C4-2B (cell line): ENCODE results near the gene SMAP2.
"Not testable (repeated sequence)": the region's sequence is repeated elsewhere in the genome, so short reads cannot be mapped to it uniquely, and the experiment has no call there.

Experiments
- H3K27ac ChIP-seq: fragments of 450-650 bp; 2 replicates; pipeline ENCODE4 v1.5.1; 2017
- ZFX ChIP-seq: fragments of 450-650 bp; IDR thresholded peaks from 2 replicates; pipeline ENCODE4 v1.6.1; 2017
- TF ChIP-seq, protein P1 (sequence below): fragments of 450-650 bp; conservative IDR thresholded peaks from 2 replicates; pipeline ENCODE4 v1.5.1; 2017; ENCODE audit warnings: mild to moderate bottlenecking

Gene SMAP2

DNA sequence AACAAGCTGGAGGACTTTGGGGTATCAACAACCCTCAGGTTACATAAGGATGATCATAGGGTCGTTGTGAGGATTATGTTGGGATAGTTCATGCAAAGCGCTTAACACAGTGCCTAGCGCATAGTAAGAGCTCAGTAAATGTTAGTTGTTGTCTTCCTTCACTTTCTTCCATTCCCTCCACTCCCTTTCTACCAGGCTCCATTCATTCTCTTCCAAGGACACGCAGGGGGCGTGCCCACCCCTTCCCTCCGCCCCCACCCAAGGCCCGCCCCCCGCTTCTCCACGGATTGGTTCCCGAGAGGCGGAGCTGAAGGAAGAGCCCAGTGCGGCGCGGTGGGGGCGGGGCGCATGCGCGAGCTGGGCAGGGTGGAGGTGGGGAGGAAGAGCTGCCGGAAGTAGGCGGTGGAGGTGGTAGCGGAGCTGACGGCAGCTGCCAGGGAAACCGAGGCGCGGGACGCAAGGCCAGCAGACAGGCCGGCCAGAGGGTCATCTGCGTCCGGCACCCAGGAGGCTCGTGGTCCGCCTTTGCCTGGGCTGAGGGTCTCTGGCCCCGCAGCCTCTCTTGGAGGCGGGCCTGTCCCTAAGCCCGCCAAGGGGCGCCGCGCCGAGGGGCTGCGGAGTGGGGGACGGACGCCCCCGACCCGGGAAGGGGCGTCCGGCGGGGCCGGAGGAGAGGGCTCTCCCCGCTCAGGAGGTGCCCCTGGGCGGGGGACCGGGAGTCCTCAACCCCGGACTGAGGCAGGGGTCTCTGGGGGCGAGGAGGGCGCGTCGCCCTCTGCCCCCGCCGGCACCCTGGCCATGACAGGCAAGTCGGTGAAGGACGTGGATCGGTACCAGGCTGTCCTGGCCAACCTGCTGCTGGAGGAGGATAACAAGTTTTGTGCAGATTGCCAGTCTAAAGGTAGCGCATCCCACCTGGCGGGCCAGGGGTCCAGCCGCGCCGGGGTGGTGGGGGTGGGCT, at the start of gene SMAP2:
Gene SMAP2 (plus strand): TSS at position 405 of the 961 bp plus-strand sequence. CDS start 394 bp downstream, at position 799.
- no peak for TF ChIP-seq ZFX
- TF ChIP-seq, protein P1, sequence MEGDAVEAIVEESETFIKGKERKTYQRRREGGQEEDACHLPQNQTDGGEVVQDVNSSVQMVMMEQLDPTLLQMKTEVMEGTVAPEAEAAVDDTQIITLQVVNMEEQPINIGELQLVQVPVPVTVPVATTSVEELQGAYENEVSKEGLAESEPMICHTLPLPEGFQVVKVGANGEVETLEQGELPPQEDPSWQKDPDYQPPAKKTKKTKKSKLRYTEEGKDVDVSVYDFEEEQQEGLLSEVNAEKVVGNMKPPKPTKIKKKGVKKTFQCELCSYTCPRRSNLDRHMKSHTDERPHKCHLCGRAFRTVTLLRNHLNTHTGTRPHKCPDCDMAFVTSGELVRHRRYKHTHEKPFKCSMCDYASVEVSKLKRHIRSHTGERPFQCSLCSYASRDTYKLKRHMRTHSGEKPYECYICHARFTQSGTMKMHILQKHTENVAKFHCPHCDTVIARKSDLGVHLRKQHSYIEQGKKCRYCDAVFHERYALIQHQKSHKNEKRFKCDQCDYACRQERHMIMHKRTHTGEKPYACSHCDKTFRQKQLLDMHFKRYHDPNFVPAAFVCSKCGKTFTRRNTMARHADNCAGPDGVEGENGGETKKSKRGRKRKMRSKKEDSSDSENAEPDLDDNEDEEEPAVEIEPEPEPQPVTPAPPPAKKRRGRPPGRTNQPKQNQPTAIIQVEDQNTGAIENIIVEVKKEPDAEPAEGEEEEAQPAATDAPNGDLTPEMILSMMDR, result no peak
- peak within 1 kb of the TSS; percentile 98 for H3K27ac ChIP-seq

DNA sequence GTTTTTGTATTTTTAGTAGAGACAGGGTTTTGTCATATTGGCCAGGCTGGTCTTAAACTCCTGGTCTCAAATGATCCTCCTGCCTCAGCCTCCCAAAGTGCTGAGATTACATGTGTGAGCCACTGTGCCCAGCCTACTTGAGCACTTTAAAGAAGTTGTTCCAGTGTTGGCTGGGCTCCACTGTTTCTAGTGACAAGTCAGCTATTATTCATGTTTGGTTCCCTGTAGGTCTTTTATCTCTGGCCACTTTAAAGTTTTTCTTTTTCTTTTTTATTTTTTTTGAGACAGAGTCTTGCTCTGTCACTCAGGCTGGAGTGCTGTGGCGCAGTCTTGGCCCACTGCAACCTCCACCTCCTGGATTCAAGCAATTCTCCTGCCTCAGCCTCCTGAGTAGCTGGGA, 42.1 kb upstream of the SMAP2 start:
- H3K27ac ChIP-seq, result not testable (repeated sequence)

DNA sequence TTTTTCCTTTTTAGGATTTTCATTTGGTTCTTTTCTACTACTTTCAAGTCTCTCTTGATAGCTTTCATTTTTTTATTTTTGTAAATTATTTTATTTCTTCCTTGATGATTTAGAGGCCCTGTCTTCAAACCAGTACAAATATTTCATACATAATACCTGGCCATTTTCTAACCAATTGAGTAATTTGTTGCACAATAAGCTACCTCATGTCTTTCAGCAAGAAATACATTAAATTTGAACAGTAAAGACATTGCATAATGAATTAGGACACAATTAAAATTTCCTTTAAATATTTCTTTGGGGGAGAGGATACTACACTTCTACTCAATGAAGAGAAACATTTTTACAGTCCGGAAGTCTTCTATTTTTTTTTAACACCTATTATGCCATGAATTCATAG, 40.8 kb upstream of the SMAP2 start:
- TF ChIP-seq, protein P1, result no peak
- no peak for TF ChIP-seq ZFX
- no peak overlapping the region for H3K27ac ChIP-seq

DNA sequence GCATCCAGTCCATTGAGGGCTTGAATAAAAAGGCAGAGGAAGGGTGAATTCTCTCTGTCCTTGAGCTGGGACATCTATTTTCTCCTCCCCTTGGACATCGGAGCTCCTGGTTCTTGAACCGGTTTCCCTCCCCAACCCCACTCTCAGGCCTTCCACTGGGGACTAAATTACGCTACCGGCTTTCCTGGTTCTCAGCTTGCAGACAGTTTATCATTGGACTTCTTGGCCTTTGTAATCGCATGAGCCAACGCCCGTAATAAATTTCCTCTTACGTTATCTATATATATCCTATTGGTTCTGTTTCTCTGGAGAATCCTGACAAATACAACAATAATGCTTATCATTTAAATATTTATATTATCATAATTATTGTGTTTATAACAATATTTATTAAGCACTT, 36.1 kb upstream of the SMAP2 start:
- no peak overlapping the region for H3K27ac ChIP-seq
- TF ChIP-seq, protein P1, result no peak
- no peak for TF ChIP-seq ZFX

DNA sequence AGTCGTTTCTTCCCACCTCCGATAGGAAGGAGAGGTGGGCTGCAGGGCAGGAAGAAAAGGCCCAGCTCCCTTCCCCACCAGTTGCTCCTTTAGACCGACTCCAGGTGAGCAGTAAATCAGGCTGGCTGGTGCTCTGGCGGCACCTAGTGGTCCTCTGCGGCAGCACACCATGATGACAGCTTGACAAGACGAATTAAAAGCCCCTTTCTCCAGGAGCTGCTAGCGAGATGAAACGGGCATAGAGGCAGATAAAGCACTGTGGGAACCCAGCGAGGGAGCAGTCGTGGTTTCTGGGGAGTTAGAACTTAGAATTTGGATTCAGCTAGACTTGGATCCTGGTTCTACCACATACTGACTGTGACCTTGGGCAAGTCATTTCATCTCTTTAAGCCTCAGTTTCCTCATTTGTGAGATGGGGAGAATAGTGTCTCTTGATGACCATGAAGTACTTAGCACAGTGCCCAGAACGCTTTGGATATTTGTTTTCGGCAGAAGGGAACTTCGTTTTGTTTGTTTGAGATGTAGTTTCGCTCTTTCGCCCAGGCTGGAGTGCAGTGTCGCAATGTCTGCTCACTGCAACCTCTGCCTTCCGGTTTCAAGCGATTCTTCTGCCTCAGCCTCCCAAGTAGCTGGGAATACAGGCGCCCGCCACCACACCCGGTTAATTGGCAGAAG, 34.6 kb upstream of the SMAP2 start:
- H3K27ac ChIP-seq, result no peak overlapping the region
- TF ChIP-seq, protein P1, result peak; percentile 100
- no peak for TF ChIP-seq ZFX

DNA sequence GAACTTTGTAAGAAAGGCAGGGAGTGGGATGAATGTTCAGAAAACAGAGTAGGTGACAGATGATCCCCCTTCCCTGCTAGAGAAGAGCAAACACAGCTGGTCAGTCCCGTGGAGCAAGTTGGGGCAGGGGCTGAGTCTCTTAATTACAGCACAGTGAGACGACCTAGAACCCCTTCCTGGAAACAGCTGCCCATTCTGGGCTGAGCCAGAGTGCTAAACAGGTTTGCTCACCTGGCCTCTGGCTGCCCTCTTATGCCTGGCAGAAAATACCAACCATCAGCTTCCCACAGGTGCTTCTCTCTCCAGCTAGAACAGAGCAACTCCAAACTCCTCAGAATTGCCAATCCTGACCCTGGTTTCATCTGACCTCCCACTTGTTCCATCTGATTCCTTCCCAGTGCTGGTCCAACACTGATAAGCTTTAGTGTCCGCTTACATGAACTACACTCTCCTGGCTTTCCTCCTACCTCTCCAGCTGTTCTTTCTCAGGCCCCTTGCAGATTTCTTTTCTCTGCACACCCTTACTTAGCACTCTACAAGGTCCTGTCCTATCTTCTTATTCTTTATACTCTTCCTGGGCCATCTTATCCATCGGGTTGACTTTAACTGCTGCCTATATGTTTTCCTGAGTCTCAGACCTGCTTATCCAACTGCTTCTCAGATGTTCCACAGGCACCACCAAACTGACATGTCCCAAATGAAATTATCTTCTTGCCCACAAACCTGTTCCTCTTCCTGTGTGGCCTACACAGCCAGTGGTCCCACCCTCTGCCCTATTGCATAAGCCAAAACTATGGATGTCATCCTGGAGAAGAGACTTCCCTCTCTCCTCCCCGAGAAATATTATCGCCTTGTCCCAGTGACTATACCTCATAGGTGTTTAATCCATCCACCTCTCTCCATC, 33.9 kb upstream of the SMAP2 start:
- no peak overlapping the region for H3K27ac ChIP-seq
- TF ChIP-seq, protein P1, result no peak
- TF ChIP-seq ZFX, result no peak
